ENCODE data around the gene SPSB3. TPM values are rescaled to one million over a fixed set of nuclear protein-coding genes. Genes with fewer than 3 reads are reported as not detected.

Gene SPSB3
- total RNA-seq, 1 experiment from 2014 or later = 12.4 TPM

- Histone ChIP-seq H3K27ac (no peak overlapping the region), H3K4me1 (peaks cover 6% of the 10 kb centered on the region; the same call in 1 of the 2 replicates), H3K9me3 (replicated peaks) (no peaks in the 10 kb centered on the region), H3K36me3 (peaks cover 8% of the 10 kb centered on the region; the same call in 1 of the 2 replicates), H3K4me3 (no peak overlapping the region), H3K27me3 (no peaks in the 10 kb centered on the region)
- DNase-seq = no peak
Measured at GRCh38 chr16:1770328-1771187, 11.8 kb downstream of the SPSB3 start.

GRCh38 chr16:1769402-1770300 lies 12.7 kb downstream of the SPSB3 start:
- DNase-seq = no peak
- no peak overlapping the region for H3K4me3 ChIP-seq
- H3K27me3 ChIP-seq = no peaks in the 10 kb centered on the region
- H3K4me1 ChIP-seq = peaks cover 6% of the 10 kb centered on the region; the same call in 1 of the 2 replicates
- H3K9me3 ChIP-seq (replicated peaks) = no peaks in the 10 kb centered on the region
- H3K27ac ChIP-seq = no peak overlapping the region
- H3K36me3 ChIP-seq = peaks cover 8% of the 10 kb centered on the region; the same call in 1 of the 2 replicates

DNA sequence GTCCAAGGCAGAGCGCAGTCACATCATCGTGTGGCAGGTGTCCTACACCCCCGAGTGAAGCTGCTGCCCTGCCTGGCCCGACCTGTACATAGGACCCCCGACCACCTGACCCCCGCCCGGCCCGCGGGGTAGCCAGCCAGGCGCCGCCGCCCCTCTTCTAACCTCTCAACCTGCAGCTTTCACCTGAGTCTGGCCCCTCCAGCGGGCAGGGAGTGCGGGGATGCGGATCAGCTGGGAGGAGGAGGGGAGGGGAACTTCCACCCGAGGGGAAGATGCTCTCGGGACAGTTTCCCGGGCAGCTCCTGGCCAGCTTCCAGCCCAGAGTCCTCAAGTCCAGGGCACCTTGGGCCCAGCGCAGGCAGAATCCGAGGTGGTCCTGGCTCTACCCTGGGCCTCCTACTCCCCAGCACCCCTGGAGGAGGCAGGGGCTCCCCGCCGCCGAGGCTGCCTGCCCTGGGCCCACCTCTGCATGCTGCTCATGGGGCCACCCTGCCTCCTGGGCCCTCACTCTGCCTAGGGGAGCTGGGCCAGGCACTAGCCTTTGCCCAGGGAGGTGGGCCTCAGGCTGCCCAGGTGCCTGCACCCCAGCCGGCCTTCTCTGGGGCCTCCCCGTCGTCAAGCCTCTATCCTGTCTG lies 13.5 kb downstream of the SPSB3 start:
- Histone ChIP-seq H3K36me3 (peaks cover 8% of the 10 kb centered on the region; the same call in 1 of the 2 replicates), H3K9me3 (replicated peaks) (no peaks in the 10 kb centered on the region), H3K4me1 (no peaks in the 10 kb centered on the region), H3K27ac (no peak overlapping the region), H3K4me3 (no peak overlapping the region), H3K27me3 (no peaks in the 10 kb centered on the region)
- no peak for DNase-seq

DNA sequence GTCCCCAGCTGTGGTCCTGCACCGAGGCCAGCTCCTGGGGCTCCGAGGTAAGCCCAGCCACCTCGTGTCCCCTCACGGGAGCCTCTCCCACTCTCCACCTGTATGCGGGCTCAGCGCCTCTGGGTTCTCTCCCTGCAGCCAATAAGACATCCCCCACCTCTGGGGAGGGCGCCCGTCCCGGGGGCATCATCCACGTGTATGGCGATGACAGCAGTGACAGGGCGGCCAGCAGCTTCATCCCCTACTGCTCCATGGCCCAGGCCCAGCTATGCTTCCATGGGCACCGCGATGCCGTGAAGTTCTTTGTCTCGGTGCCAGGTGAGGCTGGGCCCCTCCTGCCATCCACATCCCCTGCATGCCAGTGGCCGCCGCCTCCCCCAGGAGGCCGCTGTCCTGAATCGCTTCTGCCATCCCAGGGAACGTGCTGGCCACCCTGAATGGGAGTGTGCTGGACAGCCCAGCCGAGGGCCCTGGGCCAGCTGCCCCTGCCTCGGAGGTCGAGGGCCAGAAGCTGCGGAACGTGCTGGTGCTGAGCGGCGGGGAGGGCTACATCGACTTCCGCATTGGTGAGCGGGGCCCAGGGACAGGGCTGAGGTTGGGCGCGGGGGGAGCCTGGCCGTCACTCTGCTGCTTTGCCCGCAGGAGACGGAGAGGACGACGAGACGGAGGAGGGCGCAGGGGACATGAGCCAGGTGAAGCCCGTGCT lies 14.2 kb downstream of the SPSB3 start:
- Histone ChIP-seq H3K27ac (no peak overlapping the region), H3K27me3 (no peaks in the 10 kb centered on the region), H3K4me1 (no peaks in the 10 kb centered on the region), H3K36me3 (peaks cover 8% of the 10 kb centered on the region; the same call in 1 of the 2 replicates), H3K4me3 (no peak overlapping the region), H3K9me3 (replicated peaks) (no peaks in the 10 kb centered on the region)
- no peak for DNase-seq

DNA sequence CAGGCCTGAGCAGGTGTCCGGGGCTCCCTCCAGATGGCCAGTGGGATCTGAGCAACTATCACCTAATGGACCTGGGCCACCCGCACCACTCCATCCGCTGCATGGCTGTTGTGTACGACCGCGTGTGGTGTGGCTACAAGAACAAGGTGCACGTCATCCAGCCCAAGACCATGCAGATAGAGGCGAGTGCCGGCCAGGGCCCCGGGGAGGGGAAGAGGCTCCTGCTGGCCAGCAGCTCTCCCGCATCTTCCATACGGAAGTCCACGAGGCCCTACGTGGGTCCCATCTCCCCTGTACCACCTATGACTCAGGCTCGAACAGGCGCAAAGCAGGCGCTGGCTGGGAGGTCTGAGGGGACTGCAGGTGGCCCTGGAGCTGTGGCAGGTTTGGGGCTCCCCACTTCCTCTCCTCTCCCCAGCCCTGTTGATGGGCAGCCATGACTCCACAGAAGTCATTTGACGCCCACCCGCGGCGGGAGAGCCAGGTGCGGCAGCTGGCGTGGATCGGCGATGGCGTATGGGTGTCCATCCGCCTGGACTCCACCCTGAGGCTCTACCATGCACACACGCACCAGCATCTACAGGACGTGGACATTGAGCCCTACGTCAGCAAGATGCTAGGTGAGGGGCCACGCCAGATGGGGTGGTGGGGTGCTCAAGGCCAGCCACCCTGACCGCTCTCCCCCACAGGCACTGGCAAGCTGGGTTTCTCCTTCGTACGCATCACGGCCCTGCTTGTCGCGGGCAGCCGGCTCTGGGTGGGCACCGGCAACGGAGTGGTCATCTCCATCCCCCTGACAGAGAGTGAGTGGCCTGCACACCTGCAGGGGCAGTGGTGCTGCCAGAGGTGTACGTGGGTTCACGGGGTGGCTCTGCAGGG lies 15.0 kb downstream of the SPSB3 start:
- Histone ChIP-seq H3K27me3 (no peaks in the 10 kb centered on the region), H3K36me3 (peaks cover 12% of the 10 kb centered on the region), H3K9me3 (replicated peaks) (no peaks in the 10 kb centered on the region), H3K4me3 (no peak overlapping the region), H3K27ac (no peak overlapping the region), H3K4me1 (no peaks in the 10 kb centered on the region)
- DNase-seq = no peak

GRCh38 chr16:1766701-1767100 lies 15.7 kb downstream of the SPSB3 start:
- DNase-seq = no peak
- Histone ChIP-seq H3K27me3 (no peaks in the 10 kb centered on the region), H3K36me3 (peaks cover 12% of the 10 kb centered on the region), H3K4me1 (no peaks in the 10 kb centered on the region), H3K4me3 (no peak overlapping the region), H3K9me3 (replicated peaks) (no peaks in the 10 kb centered on the region), H3K27ac (no peak overlapping the region)

DNA sequence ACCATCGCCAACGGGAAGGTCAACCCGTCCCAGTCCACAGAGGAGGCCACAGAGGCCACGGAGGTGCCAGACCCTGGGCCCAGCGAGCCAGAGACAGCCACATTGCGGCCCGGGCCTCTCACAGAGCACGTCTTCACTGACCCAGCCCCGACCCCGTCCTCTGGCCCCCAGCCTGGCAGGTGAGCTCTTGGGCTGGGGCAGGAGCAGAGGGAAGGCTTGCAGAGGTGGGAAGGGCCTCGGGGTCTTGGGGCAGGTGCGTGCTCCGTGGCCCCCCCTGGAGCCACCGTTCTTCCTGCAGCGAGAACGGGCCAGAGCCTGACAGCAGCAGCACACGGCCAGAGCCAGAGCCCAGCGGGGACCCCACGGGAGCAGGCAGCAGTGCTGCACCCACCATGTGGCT lies 16.1 kb downstream of the SPSB3 start:
- Histone ChIP-seq H3K27me3 (no peaks in the 10 kb centered on the region), H3K27ac (no peak overlapping the region), H3K9me3 (replicated peaks) (no peaks in the 10 kb centered on the region), H3K36me3 (peaks cover 12% of the 10 kb centered on the region), H3K4me3 (no peak overlapping the region), H3K4me1 (no peaks in the 10 kb centered on the region)
- DNase-seq = no peak

- peaks cover 11% of the 10 kb centered on the region for H3K36me3 ChIP-seq
- H3K27ac ChIP-seq = no peak overlapping the region
- no peak overlapping the region for H3K4me3 ChIP-seq
- no peaks in the 10 kb centered on the region for H3K9me3 ChIP-seq (replicated peaks)
- no peaks in the 10 kb centered on the region for H3K4me1 ChIP-seq
- no peak for DNase-seq
- H3K27me3 ChIP-seq = no peaks in the 10 kb centered on the region
Measured at GRCh38 chr16:1765826-1766225, 16.5 kb downstream of the SPSB3 start.

GRCh38 chr16:1764971-1765370 lies 17.4 kb downstream of the SPSB3 start:
- Histone ChIP-seq H3K27ac (no peak overlapping the region), H3K36me3 (peaks cover 6% of the 10 kb centered on the region), H3K4me3 (no peak overlapping the region), H3K9me3 (replicated peaks) (no peaks in the 10 kb centered on the region), H3K4me1 (no peaks in the 10 kb centered on the region), H3K27me3 (no peaks in the 10 kb centered on the region)
- DNase-seq = no peak

- DNase-seq = no peak
- no peaks in the 10 kb centered on the region for H3K4me1 ChIP-seq
- H3K9me3 ChIP-seq (replicated peaks) = no peaks in the 10 kb centered on the region
- H3K27ac ChIP-seq = no peak overlapping the region
- no peaks in the 10 kb centered on the region for H3K27me3 ChIP-seq
- peaks cover 6% of the 10 kb centered on the region for H3K36me3 ChIP-seq
- no peak overlapping the region for H3K4me3 ChIP-seq
Measured at GRCh38 chr16:1763521-1764511, 18.6 kb downstream of the SPSB3 start.

- Histone ChIP-seq H3K27ac (no peak overlapping the region), H3K27me3 (no peaks in the 10 kb centered on the region), H3K36me3 (peaks cover 6% of the 10 kb centered on the region), H3K9me3 (replicated peaks) (no peaks in the 10 kb centered on the region), H3K4me1 (no peaks in the 10 kb centered on the region), H3K4me3 (no peak overlapping the region)
- no peak for DNase-seq
Measured at GRCh38 chr16:1762879-1763520, 19.4 kb downstream of the SPSB3 start.

DNA sequence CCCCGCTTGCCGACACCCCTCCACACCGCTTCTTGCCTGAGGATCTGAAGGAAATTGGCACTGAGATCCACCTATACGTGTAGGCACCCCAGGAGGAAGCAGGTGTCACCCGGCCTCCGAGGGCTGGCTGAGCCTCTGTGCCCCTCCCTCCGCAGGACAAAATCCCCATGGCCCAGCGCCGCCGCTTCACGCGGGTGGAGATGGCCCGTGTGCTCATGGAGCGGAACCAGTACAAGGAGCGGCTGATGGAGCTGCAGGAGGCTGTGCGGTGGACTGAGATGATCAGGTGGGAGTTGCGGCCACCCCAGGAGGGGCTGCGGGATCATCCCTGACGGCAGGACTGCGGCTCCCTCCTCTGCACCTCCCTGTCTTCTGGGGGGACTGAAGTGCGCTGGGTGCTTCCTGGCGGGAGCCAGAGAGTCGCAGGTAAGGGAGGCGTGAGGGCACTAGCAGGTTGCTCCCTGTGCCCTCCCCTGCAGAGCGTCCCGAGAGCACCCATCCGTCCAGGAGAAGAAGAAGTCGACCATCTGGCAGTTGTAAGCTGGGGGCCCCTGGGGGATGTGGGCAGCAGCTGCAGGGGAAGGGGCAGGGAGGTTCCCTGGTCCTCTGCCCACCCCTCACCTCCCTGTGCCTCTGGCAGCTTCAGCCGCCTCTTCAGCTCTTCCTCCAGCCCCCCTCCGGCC lies 20.0 kb downstream of the SPSB3 start:
- Histone ChIP-seq H3K4me1 (no peaks in the 10 kb centered on the region), H3K36me3 (peaks cover 6% of the 10 kb centered on the region)

More for the DNA sequence above, 20.0 kb downstream of the SPSB3 start:
- H3K27me3 ChIP-seq = no peaks in the 10 kb centered on the region
- H3K27ac ChIP-seq = no peak overlapping the region
- H3K4me3 ChIP-seq = no peak overlapping the region
- no peak for DNase-seq
- H3K9me3 ChIP-seq (replicated peaks) = no peaks in the 10 kb centered on the region
